Upper lobe of left lung (tissue), 4 donors: ENCODE data around the gene FAM8A1.

Experiments used
- EP300 ChIP-seq, 4 donors: sonication (generic); formaldehyde crosslinking; IDR thresholded peaks; one replicate each; pipeline ENCODE4 v1.5.1; 2017; ENCODE audit warnings: antibody characterized with exemption in 4 of 4, control low read depth in 2 of 4
- POLR2A ChIP-seq, 4 donors: fragments of 450-650 bp; IDR thresholded peaks; one replicate each; pipeline ENCODE4 v1.5.1; 2016 to 2017; ENCODE audit warnings: antibody characterized with exemption in 4 of 4, mild to moderate bottlenecking in 2 of 4
- TF ChIP-seq, protein P1 (sequence below), 6 experiments: fragments of 450-650 bp in 4 of 6; fragments of 200-600 bp in 2 of 6; sonication (generic) in 2 of 6; IDR thresholded peaks; one replicate each; pipeline ENCODE4 v1.5.1; 2016 to 2019; ENCODE audit warnings: antibody characterized with exemption in 6 of 6

DNA sequence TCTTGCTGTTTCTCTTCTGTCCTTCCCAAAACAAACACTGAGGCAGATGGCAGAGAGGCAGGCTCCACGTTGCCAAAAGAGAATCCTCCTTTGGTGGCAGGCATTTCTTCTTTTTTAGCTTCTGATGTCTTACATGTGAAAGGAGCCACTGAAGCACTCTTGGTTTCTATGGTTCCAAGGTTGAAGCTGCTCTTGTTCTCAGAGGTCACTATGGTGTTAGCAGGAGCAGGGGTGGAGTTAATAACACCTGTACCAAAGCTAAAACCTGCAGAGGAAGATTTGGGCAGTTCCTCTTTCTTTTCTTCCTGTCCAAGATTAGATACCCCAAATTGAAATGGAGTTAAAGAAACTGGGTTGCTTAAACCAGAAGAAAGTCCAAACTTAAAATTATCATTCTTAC is 28.8 kb downstream of the FAM8A1 start:
- TF ChIP-seq EP300 (IDR thresholded peaks at IDR 0.05): no peak
- TF ChIP-seq, protein P1, sequence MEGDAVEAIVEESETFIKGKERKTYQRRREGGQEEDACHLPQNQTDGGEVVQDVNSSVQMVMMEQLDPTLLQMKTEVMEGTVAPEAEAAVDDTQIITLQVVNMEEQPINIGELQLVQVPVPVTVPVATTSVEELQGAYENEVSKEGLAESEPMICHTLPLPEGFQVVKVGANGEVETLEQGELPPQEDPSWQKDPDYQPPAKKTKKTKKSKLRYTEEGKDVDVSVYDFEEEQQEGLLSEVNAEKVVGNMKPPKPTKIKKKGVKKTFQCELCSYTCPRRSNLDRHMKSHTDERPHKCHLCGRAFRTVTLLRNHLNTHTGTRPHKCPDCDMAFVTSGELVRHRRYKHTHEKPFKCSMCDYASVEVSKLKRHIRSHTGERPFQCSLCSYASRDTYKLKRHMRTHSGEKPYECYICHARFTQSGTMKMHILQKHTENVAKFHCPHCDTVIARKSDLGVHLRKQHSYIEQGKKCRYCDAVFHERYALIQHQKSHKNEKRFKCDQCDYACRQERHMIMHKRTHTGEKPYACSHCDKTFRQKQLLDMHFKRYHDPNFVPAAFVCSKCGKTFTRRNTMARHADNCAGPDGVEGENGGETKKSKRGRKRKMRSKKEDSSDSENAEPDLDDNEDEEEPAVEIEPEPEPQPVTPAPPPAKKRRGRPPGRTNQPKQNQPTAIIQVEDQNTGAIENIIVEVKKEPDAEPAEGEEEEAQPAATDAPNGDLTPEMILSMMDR (IDR thresholded peaks at IDR 0.05): no peak
- no peak for TF ChIP-seq POLR2A (IDR thresholded peaks at IDR 0.05)
